Measurements from ENCODE around the gene FAM174C. TPM values are rescaled to one million over a fixed set of nuclear protein-coding genes. Genes with fewer than 3 reads are reported as not detected.
"Not testable (repeated sequence)": the region's sequence is repeated elsewhere in the genome, so short reads cannot be mapped to it uniquely, and the experiment has no call there.

The FAM174C gene
- total and polyA plus RNA-seq, 10 donors = 35.8 to 134 (median 46.6) TPM

GRCh38 chr19:1244693-1245451 lies 30.5 kb upstream of the FAM174C start:
- Histone ChIP-seq H3K4me1 (peaks cover 52 to 86% (median 77%) of the 10 kb centered on the region in 6 donors), H3K27me3 (replicated peaks in 1 of 7) (peaks cover 0 to 8% (median 0%) of the 10 kb centered on the region in 7 donors), H3K27ac (peak overlapping the region; percentile 45 to 100 (median 94)), H3K9me3 (no peaks in the 10 kb centered on the region), H3K4me3 (peak overlapping the region in 5 of 8 donors; percentile 9 to 61 (median 21)), H3K36me3 (peaks cover 0 to 16% (median 0%) of the 10 kb centered on the region in 6 donors)
- no peak for TF ChIP-seq POLR2A (IDR thresholded peaks at IDR 0.05)
- TF ChIP-seq CTCF (IDR thresholded peaks at IDR 0.05 in 8 of 11, conservative IDR thresholded peaks at IDR 0.05 in 3 of 11) = peak in 2 of 11 experiments; percentile 3 to 11
- peak; percentile 44 to 82 (median 63) for TF ChIP-seq POLR2AphosphoS5 (IDR thresholded peaks at IDR 0.05)
- 28 to 47% (median 36%) methylated on average over 12 to 31 of the region's 31 CpGs for WGBS, 5 donors
- intact Hi-C loops (cut with DNase I; ENCODE audit: low total_unique reads) = loop anchor here (2.0 kb wide), 1 partner anchor 22 kb away; no protein-coding TSS in a partner anchor
- peak; percentile 92 for DNase-seq

GRCh38 chr19:1245494-1246264 lies 29.7 kb upstream of the FAM174C start:
- Histone ChIP-seq H3K27ac (peak overlapping the region; percentile 45 to 100 (median 94)), H3K4me3 (peak overlapping the region in 1 of 8 donors; percentile 61), H3K27me3 (replicated peaks in 1 of 7) (peaks cover 0 to under 1% (median 0%) of the 10 kb centered on the region in 7 donors), H3K9me3 (no peaks in the 10 kb centered on the region), H3K36me3 (peaks cover 0 to 23% (median 2%) of the 10 kb centered on the region in 6 donors), H3K4me1 (peaks cover 48 to 78% (median 70%) of the 10 kb centered on the region in 6 donors)
- intact Hi-C loops (cut with DNase I; ENCODE audit: low total_unique reads) = loop anchor here (2.0 kb wide), 1 partner anchor 21 kb away; no protein-coding TSS in a partner anchor
- TF ChIP-seq POLR2A (IDR thresholded peaks at IDR 0.05) = no peak
- TF ChIP-seq POLR2AphosphoS5 (IDR thresholded peaks at IDR 0.05) = peak; percentile 71 to 84 (median 75)
- TF ChIP-seq CTCF (IDR thresholded peaks at IDR 0.05 in 8 of 11, conservative IDR thresholded peaks at IDR 0.05 in 3 of 11) = no peak
- WGBS, 5 donors = 63 to 85% (median 77%) methylated on average over 10 to 26 of the region's 26 CpGs
- peak; percentile 88 for DNase-seq

GRCh38 chr19:1246265-1247087 lies 28.9 kb upstream of the FAM174C start:
- peaks cover 0 to 31% (median 7%) of the 10 kb centered on the region in 6 donors for H3K36me3 ChIP-seq
- DNase-seq; H3K27me3 ChIP-seq (replicated peaks in 1 of 7); H3K9me3 ChIP-seq; intact Hi-C loops (cut with DNase I; ENCODE audit: low total_unique reads): not testable (repeated sequence)
- 76 to 83% (median 80%) methylated on average over 20 to 27 of the region's 27 CpGs for WGBS, 5 donors
- peaks cover 40 to 74% (median 65%) of the 10 kb centered on the region in 6 donors for H3K4me1 ChIP-seq
- peak overlapping the region; percentile 42 to 100 (median 94) for H3K27ac ChIP-seq
- H3K4me3 ChIP-seq = peak overlapping the region in 1 of 8 donors; percentile 61

- TF ChIP-seq POLR2AphosphoS5 (IDR thresholded peaks at IDR 0.05) (no peak), POLR2A (IDR thresholded peaks at IDR 0.05) (no peak), CTCF (IDR thresholded peaks at IDR 0.05 in 8 of 11, conservative IDR thresholded peaks at IDR 0.05 in 3 of 11) (no peak)
- intact Hi-C loops (cut with DNase I; ENCODE audit: low total_unique reads) = no loop called here
- 60 to 76% (median 62%) methylated on average over 5 to 8 of the region's 8 CpGs for WGBS, 5 donors
- peak overlapping the region; percentile 97 to 100 (median 99) for H3K27ac ChIP-seq
- H3K27me3 ChIP-seq (replicated peaks in 1 of 7) = no peaks in the 10 kb centered on the region
- peaks cover 0 to 43% (median 13%) of the 10 kb centered on the region in 6 donors for H3K36me3 ChIP-seq
- H3K4me1 ChIP-seq = peaks cover 34 to 74% (median 67%) of the 10 kb centered on the region in 6 donors
- H3K9me3 ChIP-seq = no peaks in the 10 kb centered on the region
- peak overlapping the region; percentile 67 to 99 (median 94) for H3K4me3 ChIP-seq
- no peak for DNase-seq
Measured at GRCh38 chr19:1247748-1248138, 27.6 kb upstream of the FAM174C start.

Measured in spleen (tissue), 11 donors.